ENCODE results near the gene CIAPIN1.
"Not testable (repeated sequence)": the region's sequence is repeated elsewhere in the genome, so short reads cannot be mapped to it uniquely, and the experiment has no call there.

CIAPIN1 gene

DNA sequence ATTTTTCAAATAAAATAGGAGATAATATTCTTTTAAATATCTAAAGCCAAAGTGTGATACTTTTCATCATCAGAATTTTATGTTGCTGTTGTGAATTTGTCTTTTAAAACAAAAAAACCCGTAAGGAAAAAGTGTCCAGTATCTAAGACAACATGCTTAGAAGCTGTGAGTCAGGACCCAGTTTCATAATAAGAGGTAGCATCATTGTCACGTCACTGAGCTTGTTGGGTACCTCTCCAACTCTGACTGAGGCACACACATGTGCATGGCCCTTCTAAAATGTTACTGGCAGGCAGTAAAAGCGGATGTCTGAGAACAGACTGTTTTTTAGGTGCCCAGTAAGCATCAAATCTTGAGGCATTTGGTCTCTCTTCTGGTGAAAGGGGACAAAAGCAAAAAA, 2.5 kb downstream of the CIAPIN1 start:
- TF ChIP-seq, protein P1, sequence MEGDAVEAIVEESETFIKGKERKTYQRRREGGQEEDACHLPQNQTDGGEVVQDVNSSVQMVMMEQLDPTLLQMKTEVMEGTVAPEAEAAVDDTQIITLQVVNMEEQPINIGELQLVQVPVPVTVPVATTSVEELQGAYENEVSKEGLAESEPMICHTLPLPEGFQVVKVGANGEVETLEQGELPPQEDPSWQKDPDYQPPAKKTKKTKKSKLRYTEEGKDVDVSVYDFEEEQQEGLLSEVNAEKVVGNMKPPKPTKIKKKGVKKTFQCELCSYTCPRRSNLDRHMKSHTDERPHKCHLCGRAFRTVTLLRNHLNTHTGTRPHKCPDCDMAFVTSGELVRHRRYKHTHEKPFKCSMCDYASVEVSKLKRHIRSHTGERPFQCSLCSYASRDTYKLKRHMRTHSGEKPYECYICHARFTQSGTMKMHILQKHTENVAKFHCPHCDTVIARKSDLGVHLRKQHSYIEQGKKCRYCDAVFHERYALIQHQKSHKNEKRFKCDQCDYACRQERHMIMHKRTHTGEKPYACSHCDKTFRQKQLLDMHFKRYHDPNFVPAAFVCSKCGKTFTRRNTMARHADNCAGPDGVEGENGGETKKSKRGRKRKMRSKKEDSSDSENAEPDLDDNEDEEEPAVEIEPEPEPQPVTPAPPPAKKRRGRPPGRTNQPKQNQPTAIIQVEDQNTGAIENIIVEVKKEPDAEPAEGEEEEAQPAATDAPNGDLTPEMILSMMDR (IDR thresholded peaks at IDR 0.05; ENCODE audit: low read depth, low read length, missing control alignments) = no peak
- no peak for DNase-seq (ENCODE audit: low read depth)
- in situ Hi-C loops (cut with HindIII; ENCODE audit: low sequenced_read_pairs) = no loop called here
- no peak overlapping the region for H3K4me3 ChIP-seq (ENCODE audit: low read depth, low read length)

DNA sequence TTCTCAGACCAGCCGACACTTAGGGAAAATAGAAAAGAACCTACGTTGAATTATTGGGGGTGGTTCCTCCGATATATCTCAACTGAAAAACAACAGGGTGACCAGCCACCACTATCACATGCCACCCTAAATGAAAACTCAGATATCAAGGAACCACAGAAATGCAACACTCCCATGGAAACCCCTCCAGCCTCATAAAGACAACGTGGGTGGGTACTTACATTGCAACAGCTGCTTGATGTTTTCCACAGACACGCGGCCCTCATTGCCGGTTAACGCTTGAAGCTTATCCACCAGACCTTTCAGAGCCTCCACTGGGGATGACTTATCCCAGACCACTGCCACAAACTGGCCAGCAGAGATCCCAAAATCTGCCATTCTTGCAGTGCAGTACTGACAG, 6.6 kb downstream of the CIAPIN1 start:
- in situ Hi-C loops (cut with HindIII; ENCODE audit: low sequenced_read_pairs) = not testable (repeated sequence)

DNA sequence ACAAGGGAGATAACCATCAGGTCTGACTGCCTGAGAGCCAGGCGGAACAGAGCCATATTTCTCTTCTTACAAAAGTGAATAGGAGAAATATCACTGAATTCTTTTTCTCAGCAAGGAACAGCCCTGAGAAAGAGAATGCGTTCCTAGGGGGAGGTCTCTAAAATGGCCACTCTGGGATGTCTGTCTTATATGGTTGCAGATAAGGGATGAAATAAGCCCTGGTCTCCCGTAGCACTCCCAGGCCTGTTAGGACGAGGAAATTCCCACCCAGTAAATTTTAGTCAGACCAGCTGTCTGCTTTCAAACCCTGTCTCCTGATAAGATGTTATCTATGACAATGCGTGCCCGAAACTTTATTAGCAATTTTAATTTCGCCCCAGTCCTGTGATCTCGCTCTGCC, 7.2 kb downstream of the CIAPIN1 start:
- in situ Hi-C loops (cut with HindIII; ENCODE audit: low sequenced_read_pairs); H3K4me3 ChIP-seq (ENCODE audit: low read depth, low read length); DNase-seq (ENCODE audit: low read depth): not testable (repeated sequence)

More for the DNA sequence above, 6.6 kb downstream of the CIAPIN1 start:
- not testable (repeated sequence) for H3K4me3 ChIP-seq (ENCODE audit: low read depth, low read length); DNase-seq (ENCODE audit: low read depth)

DNA sequence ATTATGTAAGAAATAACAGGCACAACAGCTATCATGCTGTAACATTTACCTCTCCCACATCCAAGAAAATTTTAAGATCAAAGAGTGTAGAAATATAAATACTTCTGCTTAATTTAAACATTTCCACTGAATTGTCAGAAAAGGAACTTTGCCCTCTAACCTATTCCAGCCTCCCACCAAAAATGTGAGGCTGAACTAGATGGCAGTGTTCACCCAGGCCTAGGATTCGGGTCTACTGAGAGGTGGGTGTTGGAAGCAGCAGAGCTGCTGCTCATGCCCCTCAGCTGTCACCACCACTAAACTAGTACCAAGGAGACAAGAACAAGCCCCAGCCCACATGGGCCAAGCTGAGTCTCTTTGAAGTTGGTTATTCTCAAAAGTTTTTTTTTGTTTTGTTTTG, 11.3 kb downstream of the CIAPIN1 start:
- TF ChIP-seq, protein P1 (IDR thresholded peaks at IDR 0.05; ENCODE audit: low read depth, low read length, missing control alignments) = no peak
- H3K4me3 ChIP-seq (ENCODE audit: low read depth, low read length) = no peak overlapping the region
- in situ Hi-C loops (cut with HindIII; ENCODE audit: low sequenced_read_pairs) = no loop called here
- DNase-seq (ENCODE audit: low read depth) = no peak

DNA sequence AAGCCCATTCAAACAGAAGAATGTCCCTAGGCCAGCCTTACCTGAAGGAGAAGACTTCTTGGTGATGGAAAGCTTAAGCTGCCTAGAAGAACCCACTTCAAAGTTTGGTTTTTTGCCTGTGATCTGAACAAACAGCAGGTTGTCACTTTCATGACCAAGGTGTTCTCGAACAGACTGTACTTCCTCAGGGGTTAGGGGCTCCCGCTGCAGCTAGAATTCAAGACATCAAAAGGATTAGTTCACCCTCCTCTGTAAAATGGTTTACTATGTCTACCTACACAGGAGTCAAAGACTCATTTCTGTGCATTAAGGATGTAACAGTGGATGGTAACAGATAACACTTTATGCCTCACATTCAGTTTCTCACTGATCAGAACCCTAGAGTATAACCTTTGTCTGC, 13.2 kb downstream of the CIAPIN1 start:
- DNase-seq (ENCODE audit: low read depth) = no peak
- TF ChIP-seq, protein P1 (IDR thresholded peaks at IDR 0.05; ENCODE audit: low read depth, low read length, missing control alignments) = no peak
- no peak overlapping the region for H3K4me3 ChIP-seq (ENCODE audit: low read depth, low read length)
- in situ Hi-C loops (cut with HindIII; ENCODE audit: low sequenced_read_pairs) = no loop called here

DNA sequence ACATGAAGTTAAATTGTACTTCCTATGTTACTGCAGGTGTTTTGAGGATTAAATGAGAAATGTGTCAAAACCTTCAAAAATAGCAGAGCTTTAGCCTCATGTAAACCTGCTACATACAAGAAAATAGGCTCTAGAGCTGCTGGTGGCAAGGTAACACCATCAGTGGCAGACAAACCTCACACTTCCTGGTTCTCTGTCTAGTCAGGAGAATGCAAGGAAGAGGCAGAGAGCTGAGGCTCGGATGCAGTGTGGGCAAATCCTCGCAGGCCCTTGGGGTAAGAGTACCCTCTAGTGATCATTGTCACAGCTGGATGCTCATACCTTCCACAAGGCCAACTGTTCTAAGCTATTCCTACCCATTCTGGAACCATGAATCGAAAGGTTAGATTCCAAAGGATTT, 14.2 kb downstream of the CIAPIN1 start:
- DNase-seq (ENCODE audit: low read depth) = no peak
- TF ChIP-seq, protein P1 (IDR thresholded peaks at IDR 0.05; ENCODE audit: low read depth, low read length, missing control alignments) = no peak
- in situ Hi-C loops (cut with HindIII; ENCODE audit: low sequenced_read_pairs) = no loop called here
- no peak overlapping the region for H3K4me3 ChIP-seq (ENCODE audit: low read depth, low read length)

DNA sequence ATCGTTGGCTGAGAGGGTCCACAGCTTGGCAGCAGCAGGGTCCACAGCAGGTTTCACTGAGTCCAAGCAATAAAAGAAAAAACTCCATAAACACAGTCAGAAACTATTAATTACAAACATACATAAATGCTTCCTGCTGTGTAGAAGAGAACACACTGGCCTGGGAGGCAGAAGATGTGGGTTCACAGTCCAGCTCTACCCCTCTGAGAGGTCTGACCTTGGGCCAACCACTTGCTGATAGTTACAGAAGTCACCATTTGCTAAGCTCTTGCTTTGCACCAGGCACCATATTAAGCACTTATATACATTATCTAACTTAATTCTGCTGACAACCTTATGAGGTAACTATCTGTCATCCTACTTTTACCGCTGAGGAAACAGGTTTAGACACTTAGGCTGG, 14.7 kb downstream of the CIAPIN1 start:
- in situ Hi-C loops (cut with HindIII; ENCODE audit: low sequenced_read_pairs) = no loop called here
- no peak for DNase-seq (ENCODE audit: low read depth)
- H3K4me3 ChIP-seq (ENCODE audit: low read depth, low read length) = no peak overlapping the region
- TF ChIP-seq, protein P1 (IDR thresholded peaks at IDR 0.05; ENCODE audit: low read depth, low read length, missing control alignments) = no peak

DNA sequence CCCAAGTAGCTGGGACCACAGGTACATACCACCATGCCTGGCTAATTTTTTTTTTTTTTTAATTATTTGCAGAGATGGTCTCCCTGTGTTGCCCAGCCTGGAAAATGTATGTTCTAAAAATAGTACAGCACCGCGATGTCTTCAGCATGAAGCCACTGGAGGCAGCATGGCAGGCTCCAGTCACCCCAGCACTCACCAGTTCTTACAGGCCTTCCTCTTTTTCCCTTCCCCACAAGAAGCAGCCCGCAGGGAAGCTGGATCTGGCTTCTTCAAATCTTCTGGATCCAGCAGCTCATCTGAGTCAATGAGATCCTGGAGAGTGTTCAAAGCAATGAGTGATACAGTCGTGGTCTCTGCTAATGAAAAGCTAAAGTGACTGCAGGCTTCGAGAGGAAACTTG, 16.2 kb downstream of the CIAPIN1 start:
- no peak for DNase-seq (ENCODE audit: low read depth)
- in situ Hi-C loops (cut with HindIII; ENCODE audit: low sequenced_read_pairs) = no loop called here

More for the DNA sequence above, 16.2 kb downstream of the CIAPIN1 start:
- no peak overlapping the region for H3K4me3 ChIP-seq (ENCODE audit: low read depth, low read length)
- TF ChIP-seq, protein P1 (IDR thresholded peaks at IDR 0.05; ENCODE audit: low read depth, low read length, missing control alignments) = no peak

Data from astrocyte of the cerebellum (primary cell).